Activated CD4-positive, alpha-beta T cell treated with anti-CD3 and anti-CD28 coated beads, Interleukin-2, amount 10 ng/mL, durations not matched to agents 7 days and 5 days (primary cell): ENCODE measurements around the gene ST8SIA1. TPM values are rescaled to one million over a fixed set of nuclear protein-coding genes. Genes with fewer than 3 reads are reported as not detected.

ENCODE experiments used
- CTCF ChIA-PET: fragments of 350-600 bp; sonication (Branson Sonifier 250); formaldehyde crosslinking; loops from one replicate; lab custom pipeline; 2021; ENCODE audit warnings: antibody characterized with exemption; lab: Charles Lee
- POLR2A ChIA-PET: fragments of 350-600 bp; sonication (Branson Sonifier 250); formaldehyde crosslinking; loops from one replicate; lab custom pipeline; 2021; ENCODE audit warnings: antibody characterized with exemption; lab: Charles Lee
- DNase-seq: peaks from one replicate; pipeline ENCODE4 v3.0.0-alpha.2; 2020
- H3K27ac Mint-ChIP-seq: one replicate; pipeline ENCODE4 v1.8.0; 2021; ENCODE audit warnings: mild to moderate bottlenecking, moderate library complexity, mixed read lengths
- H3K27me3 Mint-ChIP-seq: one replicate; pipeline ENCODE4 v1.8.0; 2021; ENCODE audit warnings: mixed read lengths
- H3K36me3 Mint-ChIP-seq: one replicate; pipeline ENCODE4 v1.8.0; 2021; ENCODE audit warnings: low read depth, mixed read lengths
- H3K4me1 Mint-ChIP-seq: one replicate; pipeline ENCODE4 v1.8.0; 2021; ENCODE audit warnings: mixed read lengths
- H3K4me3 Mint-ChIP-seq: one replicate; pipeline ENCODE4 v1.8.0; 2021; ENCODE audit warnings: mild to moderate bottlenecking, moderate library complexity, mixed read lengths
- H3K9me3 Mint-ChIP-seq: one replicate; pipeline ENCODE4 v1.8.0; 2021; ENCODE audit warnings: mixed read lengths
- total RNA-seq, 2 experiments: library from RNA; stranded (reverse); gene quantifications; one replicate each; pipeline ENCODE4 v1.2.3, GENCODE V29; 2021

The ST8SIA1 gene
- total RNA-seq, 2 experiments from 2014 or later: 0.52 to 0.62 TPM

DNA sequence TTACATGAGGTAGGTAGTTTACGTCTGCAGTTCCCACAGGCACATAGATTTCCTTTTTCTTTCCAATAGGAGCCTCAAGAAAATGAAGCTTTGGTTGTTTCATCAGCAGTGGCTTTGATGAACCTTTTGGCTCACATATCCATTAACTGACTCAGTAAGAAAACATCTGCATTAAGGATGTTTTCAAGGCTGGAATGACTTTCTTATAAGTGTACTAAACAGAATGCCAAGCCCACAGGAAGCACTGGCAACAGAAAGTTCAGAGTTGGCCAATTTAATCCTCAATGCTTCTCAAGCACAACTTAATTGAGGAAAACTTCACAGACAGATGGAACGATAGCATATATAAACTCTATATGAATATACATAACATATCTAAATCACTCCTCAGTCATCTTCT, 63.5 kb downstream of the ST8SIA1 start:
- Mint-ChIP-seq H3K36me3 (no peaks in the 10 kb centered on the region), H3K4me3 (no peak overlapping the region), H3K27ac (no peak overlapping the region), H3K9me3 (no peaks in the 10 kb centered on the region), H3K27me3 (no peaks in the 10 kb centered on the region), H3K4me1 (no peaks in the 10 kb centered on the region)
- POLR2A ChIA-PET: no interaction called here
- no peak for DNase-seq
- CTCF ChIA-PET: no interaction called here

- CTCF ChIA-PET: interaction anchor here (0.6 kb wide), 1 partner anchor 591 kb away, joined by 3 read pairs; no protein-coding TSS in a partner anchor
- Mint-ChIP-seq H3K27ac (no peak overlapping the region), H3K9me3 (no peaks in the 10 kb centered on the region), H3K27me3 (no peaks in the 10 kb centered on the region), H3K4me3 (no peak overlapping the region), H3K36me3 (no peaks in the 10 kb centered on the region), H3K4me1 (no peaks in the 10 kb centered on the region)
- POLR2A ChIA-PET: no interaction called here
- DNase-seq: no peak
Measured at GRCh38 chr12:22268973-22269372, 65.5 kb downstream of the ST8SIA1 start.

DNA sequence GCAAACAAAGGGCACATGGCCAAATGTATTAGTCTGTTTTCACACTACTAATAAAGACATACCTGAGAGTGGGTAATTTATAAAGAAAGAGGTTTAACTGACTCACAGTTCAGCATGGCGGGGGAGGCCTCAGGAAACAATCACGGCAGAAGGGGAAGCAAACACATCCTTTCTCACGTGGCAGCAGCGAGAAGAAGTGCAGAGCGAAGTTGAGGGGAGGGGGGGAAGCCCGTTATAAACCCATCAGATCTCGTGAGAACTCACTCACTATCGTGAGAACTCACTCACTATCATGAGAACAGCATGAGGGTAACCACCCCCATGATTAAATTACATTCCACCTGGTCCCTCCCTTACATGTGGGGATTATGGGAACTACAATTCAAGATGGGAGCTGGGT, 66.1 kb downstream of the ST8SIA1 start:
- Mint-ChIP-seq H3K9me3 (no peaks in the 10 kb centered on the region), H3K4me1 (no peaks in the 10 kb centered on the region), H3K27ac (no peak overlapping the region), H3K4me3 (no peak overlapping the region), H3K27me3 (no peaks in the 10 kb centered on the region), H3K36me3 (no peaks in the 10 kb centered on the region)
- POLR2A ChIA-PET: no interaction called here
- CTCF ChIA-PET: interaction anchor here (0.6 to 1.5 kb wide), 2 partner anchors 12 to 592 kb away, joined by 3 read pairs; no protein-coding TSS in a partner anchor
- no peak for DNase-seq

- H3K4me1 Mint-ChIP-seq: no peaks in the 10 kb centered on the region
- DNase-seq: no peak
- ChIA-PET CTCF (no interaction called here), POLR2A (no interaction called here)
- no peak overlapping the region for H3K4me3 Mint-ChIP-seq
- H3K27ac Mint-ChIP-seq: no peak overlapping the region
- no peaks in the 10 kb centered on the region for H3K36me3 Mint-ChIP-seq
- H3K27me3 Mint-ChIP-seq: peaks cover 1% of the 10 kb centered on the region
- no peaks in the 10 kb centered on the region for H3K9me3 Mint-ChIP-seq
Measured at GRCh38 chr12:22266101-22266500, 68.4 kb downstream of the ST8SIA1 start.

GRCh38 chr12:22264380-22264779, 70.1 kb downstream of the ST8SIA1 start:
- POLR2A ChIA-PET: no interaction called here
- Mint-ChIP-seq H3K27ac (no peak overlapping the region), H3K27me3 (peaks cover 1% of the 10 kb centered on the region), H3K9me3 (no peaks in the 10 kb centered on the region), H3K4me1 (no peaks in the 10 kb centered on the region), H3K36me3 (no peaks in the 10 kb centered on the region), H3K4me3 (no peak overlapping the region)
- CTCF ChIA-PET: no interaction called here
- DNase-seq: no peak

- POLR2A ChIA-PET: no interaction called here
- Mint-ChIP-seq H3K36me3 (no peaks in the 10 kb centered on the region), H3K27me3 (peaks cover 4% of the 10 kb centered on the region)
Measured at GRCh38 chr12:22262309-22262708, 72.2 kb downstream of the ST8SIA1 start.

GRCh38 chr12:22257100-22257499, 77.4 kb downstream of the ST8SIA1 start:
- DNase-seq: no peak
- ChIA-PET POLR2A (no interaction called here), CTCF (no interaction called here)
- Mint-ChIP-seq H3K36me3 (no peaks in the 10 kb centered on the region), H3K9me3 (no peaks in the 10 kb centered on the region), H3K4me3 (no peak overlapping the region), H3K27ac (no peak overlapping the region), H3K27me3 (peaks cover 3% of the 10 kb centered on the region), H3K4me1 (no peaks in the 10 kb centered on the region)

More at GRCh38 chr12:22262309-22262708, 72.2 kb downstream of the ST8SIA1 start:
- Mint-ChIP-seq H3K9me3 (no peaks in the 10 kb centered on the region), H3K4me3 (no peak overlapping the region), H3K27ac (no peak overlapping the region), H3K4me1 (no peaks in the 10 kb centered on the region)
- DNase-seq: no peak
- CTCF ChIA-PET: interaction anchor here (0.6 kb wide), 1 partner anchor 293 kb away, joined by 4 read pairs; no protein-coding TSS in a partner anchor

DNA sequence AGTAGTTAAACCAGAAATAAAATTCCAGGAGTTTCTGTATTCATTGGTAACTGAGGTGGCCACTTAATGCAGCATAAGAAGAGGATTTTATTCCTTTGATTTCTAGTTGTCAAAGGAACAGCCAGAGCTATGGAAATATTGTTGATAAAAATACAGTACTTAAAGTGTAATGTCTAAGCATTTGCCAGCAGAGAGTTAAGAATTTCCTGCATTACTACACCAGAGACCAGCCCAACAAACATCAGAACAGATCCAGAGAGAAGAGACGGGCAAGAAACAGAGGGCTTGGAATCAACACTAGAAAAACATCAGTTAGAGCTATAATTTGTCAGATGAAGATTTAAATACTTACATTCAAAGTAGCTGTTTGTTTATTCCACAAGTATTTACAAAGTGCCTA, 77.9 kb downstream of the ST8SIA1 start:
- CTCF ChIA-PET: no interaction called here
- no peak overlapping the region for H3K4me3 Mint-ChIP-seq

DNA sequence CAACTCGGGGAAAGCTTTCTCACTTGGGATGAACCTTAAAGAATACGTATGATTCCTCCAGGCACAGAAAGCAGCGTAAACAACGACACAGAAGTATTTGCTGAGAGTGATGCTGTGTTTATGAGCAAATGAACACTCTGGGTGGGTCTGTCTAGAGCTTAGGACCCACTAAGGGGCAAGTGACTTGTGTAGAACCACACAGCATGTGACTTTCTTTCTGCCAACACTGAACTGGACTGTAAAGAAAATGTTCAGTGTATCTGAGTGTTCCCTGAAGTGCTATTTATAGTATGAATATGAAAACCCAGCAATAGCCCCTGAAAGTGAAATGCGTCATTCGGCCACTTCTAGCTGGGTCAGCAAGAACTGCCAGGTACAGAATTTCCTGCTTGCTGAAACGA, 78.5 kb downstream of the ST8SIA1 start:
- CTCF ChIA-PET: no interaction called here
- H3K4me1 Mint-ChIP-seq: peaks cover 1% of the 10 kb centered on the region
- peaks cover 3% of the 10 kb centered on the region for H3K27me3 Mint-ChIP-seq
- H3K4me3 Mint-ChIP-seq: no peak overlapping the region
- H3K9me3 Mint-ChIP-seq: no peaks in the 10 kb centered on the region
- no peak for DNase-seq
- H3K36me3 Mint-ChIP-seq: no peaks in the 10 kb centered on the region
- POLR2A ChIA-PET: no interaction called here
- no peak overlapping the region for H3K27ac Mint-ChIP-seq

More for the DNA sequence above, 77.9 kb downstream of the ST8SIA1 start:
- no peak overlapping the region for H3K27ac Mint-ChIP-seq
- H3K9me3 Mint-ChIP-seq: no peaks in the 10 kb centered on the region
- POLR2A ChIA-PET: no interaction called here
- H3K4me1 Mint-ChIP-seq: no peaks in the 10 kb centered on the region
- H3K36me3 Mint-ChIP-seq: no peaks in the 10 kb centered on the region
- DNase-seq: no peak
- H3K27me3 Mint-ChIP-seq: peaks cover 3% of the 10 kb centered on the region

GRCh38 chr12:22255097-22255496, 79.4 kb downstream of the ST8SIA1 start:
- peaks cover 5% of the 10 kb centered on the region for H3K4me1 Mint-ChIP-seq
- peaks cover 3% of the 10 kb centered on the region for H3K27me3 Mint-ChIP-seq
- DNase-seq: no peak
- H3K4me3 Mint-ChIP-seq: no peak overlapping the region
- POLR2A ChIA-PET: no interaction called here
- CTCF ChIA-PET: no interaction called here
- H3K36me3 Mint-ChIP-seq: no peaks in the 10 kb centered on the region
- no peaks in the 10 kb centered on the region for H3K9me3 Mint-ChIP-seq
- no peak overlapping the region for H3K27ac Mint-ChIP-seq

GRCh38 chr12:22254478-22254877, 80.0 kb downstream of the ST8SIA1 start:
- ChIA-PET POLR2A (no interaction called here), CTCF (no interaction called here)
- no peak overlapping the region for H3K4me3 Mint-ChIP-seq
- DNase-seq: no peak
- H3K27me3 Mint-ChIP-seq: peaks cover 3% of the 10 kb centered on the region
- H3K36me3 Mint-ChIP-seq: no peaks in the 10 kb centered on the region
- no peak overlapping the region for H3K27ac Mint-ChIP-seq
- H3K9me3 Mint-ChIP-seq: no peaks in the 10 kb centered on the region
- peaks cover 5% of the 10 kb centered on the region for H3K4me1 Mint-ChIP-seq

DNA sequence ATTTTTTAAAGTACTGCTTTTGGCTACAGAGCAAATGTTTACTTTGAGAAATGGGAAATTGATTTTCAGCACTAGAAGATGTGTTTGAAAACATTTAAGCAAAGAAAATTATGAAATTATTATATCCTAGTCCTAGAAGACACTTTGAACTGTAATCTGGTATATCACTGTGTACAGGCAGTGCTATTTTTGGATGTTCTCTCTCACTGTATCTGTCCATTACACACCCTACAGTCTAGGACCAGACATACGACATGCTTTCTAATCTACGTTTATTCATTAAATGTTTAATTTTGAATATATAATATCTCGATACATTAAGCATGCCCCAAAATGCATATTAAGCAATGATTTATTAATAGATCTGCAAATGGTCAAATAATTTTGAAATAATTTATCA, 82.5 kb downstream of the ST8SIA1 start:
- no peak overlapping the region for H3K4me3 Mint-ChIP-seq
- no peaks in the 10 kb centered on the region for H3K27me3 Mint-ChIP-seq
- ChIA-PET POLR2A (no interaction called here), CTCF (no interaction called here)
- no peaks in the 10 kb centered on the region for H3K9me3 Mint-ChIP-seq
- no peaks in the 10 kb centered on the region for H3K36me3 Mint-ChIP-seq
- H3K4me1 Mint-ChIP-seq: peaks cover 5% of the 10 kb centered on the region
- DNase-seq: no peak
- H3K27ac Mint-ChIP-seq: no peak overlapping the region

DNA sequence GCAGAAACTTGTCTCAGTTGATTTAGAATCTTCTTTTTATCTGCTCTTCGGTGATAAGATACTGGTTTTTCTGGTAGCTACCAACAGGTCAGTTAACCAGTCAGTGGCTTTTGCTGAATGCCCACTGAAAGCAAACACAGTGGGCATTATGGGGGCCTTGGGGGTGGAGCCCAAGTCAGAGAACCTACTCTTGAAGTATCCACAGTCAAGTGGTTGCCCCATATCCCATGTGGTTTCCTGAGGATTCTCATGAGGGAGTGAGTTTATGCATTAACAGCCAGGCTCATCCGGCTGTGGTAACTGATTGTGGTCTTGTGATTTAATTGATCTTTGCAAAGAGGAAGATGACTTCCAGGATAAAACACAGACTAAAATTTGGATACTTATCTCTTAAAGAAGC, 83.7 kb downstream of the ST8SIA1 start:
- ChIA-PET CTCF (no interaction called here), POLR2A (no interaction called here)
- Mint-ChIP-seq H3K27ac (no peak overlapping the region), H3K9me3 (no peaks in the 10 kb centered on the region), H3K4me1 (peaks cover 5% of the 10 kb centered on the region), H3K27me3 (no peaks in the 10 kb centered on the region), H3K36me3 (no peaks in the 10 kb centered on the region), H3K4me3 (no peak overlapping the region)
- DNase-seq: no peak

DNA sequence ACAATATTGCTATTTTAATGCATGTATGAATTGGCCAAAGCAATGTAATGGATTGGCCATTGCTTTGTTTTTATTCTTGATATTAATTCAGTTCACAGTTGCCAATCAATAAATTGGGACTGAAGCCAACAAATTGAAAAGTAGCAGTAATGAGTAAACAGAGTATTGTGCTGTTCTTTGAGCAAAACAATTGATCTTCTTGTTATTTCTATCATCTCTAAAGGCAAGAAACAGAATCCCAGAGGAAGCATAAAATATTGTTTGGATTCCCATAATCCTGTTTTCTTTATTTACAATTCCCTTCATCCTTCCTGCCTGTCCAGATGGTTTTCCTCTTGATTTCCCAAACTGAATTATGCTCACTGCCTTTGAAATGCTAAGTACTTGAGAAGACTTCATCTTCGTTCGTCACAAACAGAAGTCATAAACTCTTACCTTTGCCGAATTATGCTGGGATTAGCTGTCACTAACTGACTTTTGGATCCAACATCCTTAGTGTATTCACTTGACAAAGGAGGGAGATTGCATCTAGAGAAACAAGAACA, 85.9 kb downstream of the ST8SIA1 start:
- Mint-ChIP-seq H3K4me3 (no peak overlapping the region), H3K9me3 (no peaks in the 10 kb centered on the region), H3K27me3 (no peaks in the 10 kb centered on the region), H3K4me1 (peaks cover 5% of the 10 kb centered on the region), H3K27ac (no peak overlapping the region), H3K36me3 (no peaks in the 10 kb centered on the region)
- ChIA-PET CTCF (no interaction called here), POLR2A (no interaction called here)
- no peak for DNase-seq
